HepG2 (cell line): ENCODE results near the gene KRTAP5-4. TPM values are rescaled to one million over a fixed set of nuclear protein-coding genes. Genes with fewer than 3 reads are reported as not detected.
A peak's percentile ranks its signal among the peaks of the same experiment; 100 is the strongest.

Source experiments
- CBX2 ChIP-seq, 2 experiments: fragments of 200-600 bp in 1 of 2; sonication (generic); formaldehyde crosslinking in 1 of 2; IDR thresholded peaks; 2 replicates each; pipeline versions ENCODE4 v1.7.0 to v1.8.1; 2018 to 2022; ENCODE audit warnings: low read depth in 2 of 2, low read length in 1 of 2, mild to moderate bottlenecking in 1 of 2, missing genetic modification reagents in 1 of 2
- CREM ChIP-seq, 2 experiments: sonication (generic) in 1 of 2; formaldehyde crosslinking in 1 of 2; IDR thresholded peaks; 2 replicates each; pipeline versions ENCODE4 v1.4.0 to v1.6.1; 2016 to 2020; ENCODE audit warnings: antibody characterized with exemption in 1 of 2, mild to moderate bottlenecking in 1 of 2, missing genetic modification reagents in 1 of 2
- GATA4 ChIP-seq: sonication (generic); IDR thresholded peaks from 2 replicates; pipeline ENCODE4 v1.6.1; 2016; ENCODE audit warnings: antibody characterized with exemption, low read depth, borderline replicate concordance
- HOXA3 ChIP-seq: sonication (generic); formaldehyde crosslinking; IDR thresholded peaks from 2 replicates; pipeline ENCODE4 v1.5.0; 2020; ENCODE audit warnings: missing genetic modification reagents
- KAT7 ChIP-seq: IDR thresholded peaks from 2 replicates; pipeline ENCODE4 v1.6.1; 2018; ENCODE audit warnings: borderline replicate concordance, missing compliant biosample characterization
- SMAD9 ChIP-seq: sonication (generic); formaldehyde crosslinking; IDR thresholded peaks from 2 replicates; pipeline ENCODE4 v1.5.1; 2020; ENCODE audit warnings: mild to moderate bottlenecking, missing genetic modification reagents
- SNAPC4 ChIP-seq: sonication (generic); formaldehyde crosslinking; IDR thresholded peaks from 2 replicates; pipeline ENCODE4 v1.4.0; 2020; ENCODE audit warnings: mild to moderate bottlenecking, missing genetic modification reagents
- ZBED4 ChIP-seq: sonication (generic); formaldehyde crosslinking; IDR thresholded peaks from 2 replicates; pipeline ENCODE4 v1.4.0; 2020; ENCODE audit warnings: missing genetic modification reagents, borderline replicate concordance
- ZBTB3 ChIP-seq: sonication (generic); formaldehyde crosslinking; IDR thresholded peaks from 2 replicates; pipeline ENCODE4 v1.4.0; 2020; ENCODE audit warnings: low read depth, mild to moderate bottlenecking, moderate library complexity, missing genetic modification reagents, borderline replicate concordance
- ZEB1 ChIP-seq: IDR thresholded peaks from 2 replicates; pipeline ENCODE4 v1.6.1; 2012; ENCODE audit warnings: mild to moderate bottlenecking, low read depth, inconsistent platforms; ENCODE audit not compliant: insufficient replicate concordance
- ZFP91 ChIP-seq: sonication (generic); formaldehyde crosslinking; IDR thresholded peaks from 2 replicates; pipeline ENCODE4 v1.9.0; 2022; ENCODE audit warnings: missing genetic modification reagents, mild to moderate bottlenecking, borderline replicate concordance
- ZHX1 ChIP-seq: sonication (generic); formaldehyde crosslinking; IDR thresholded peaks from 2 replicates; pipeline ENCODE4 v1.8.1; 2022; ENCODE audit warnings: low read depth, mild to moderate bottlenecking, missing genetic modification reagents
- ZZZ3 ChIP-seq: sonication (generic); formaldehyde crosslinking; IDR thresholded peaks from 2 replicates; pipeline ENCODE4 v1.4.0; 2020; ENCODE audit warnings: missing genetic modification reagents, mild to moderate bottlenecking, borderline replicate concordance
- polyA plus RNA-seq, 8 experiments: library from polyadenylated mRNA; depleted of rRNA in 3 of 8; stranded (reverse) in 7 of 8; unstranded in 1 of 8; fragments of >200 nt; fragmentation: Illumina TruSeq in 4 of 8; extraction: Trizol in 4 of 8; gene quantifications; 2 replicates each; pipeline versions ENCODE4 v1.2.1 to v1.2.3, GENCODE V29; 2011 to 2016; ENCODE audit warnings: low read depth in 4 of 8, missing spikeins in 1 of 8, mixed read lengths in 1 of 8; ENCODE audit not compliant: insufficient read depth in 1 of 8
- total RNA-seq, 5 experiments: library from RNA; depleted of rRNA; stranded (reverse); fragments of >200 nt; fragmentation: Illumina TruSeq; extraction: Trizol; gene quantifications; 2 replicates each; pipeline ENCODE4 v1.2.3, GENCODE V29; 2016; ENCODE audit warnings: low read depth in 1 of 5

The KRTAP5-4 gene
- total and polyA plus RNA-seq, 2 of the 13 experiments (the other 11 are each of a cell fraction or from before 2014, with no cell fraction given): not detected

GRCh38 chr11:1654388-1655167, 32.6 kb upstream of the KRTAP5-4 start (continued):
- peak; percentile 70; the same call in 1 of the 2 replicates for TF ChIP-seq ZHX1 (CRISPR knock-in tag)
- TF ChIP-seq HOXA3 (CRISPR knock-in tag): peak; percentile 75
- no peak for TF ChIP-seq ZBED4
- no peak for TF ChIP-seq ZEB1
- no peak for TF ChIP-seq KAT7 (CRISPR knock-in tag)
- no peak for TF ChIP-seq CBX2 (IDR thresholded peaks at IDR 0.05; ENCODE audit: low read depth, low read length)
- TF ChIP-seq CBX2 (CRISPR knock-in tag; IDR thresholded peaks at IDR 0.05; ENCODE audit: low read depth): no peak
- peak; percentile 67; the same call in 1 of the 2 replicates for TF ChIP-seq ZFP91 (CRISPR knock-in tag)
- peak; percentile 90 for TF ChIP-seq GATA4
- no peak for TF ChIP-seq ZZZ3
- TF ChIP-seq SMAD9: 0 out of 2 replicates have a peak, but pooled peaks have one; percentile 7
- TF ChIP-seq ZBTB3 (CRISPR knock-in tag): no peak
- no peak for TF ChIP-seq SNAPC4 (CRISPR knock-in tag)
- peak; percentile 73 for TF ChIP-seq CREM (IDR thresholded peaks at IDR 0.05)
- no peak for TF ChIP-seq CREM (CRISPR knock-in tag; IDR thresholded peaks at IDR 0.05)
